ENCODE measurements around the gene GLIS2. TPM values are rescaled to one million over a fixed set of nuclear protein-coding genes. Genes with fewer than 3 reads are reported as not detected.

Gene GLIS2
- total RNA-seq, 1 experiment from 2014 or later, result 44.2 TPM

DNA sequence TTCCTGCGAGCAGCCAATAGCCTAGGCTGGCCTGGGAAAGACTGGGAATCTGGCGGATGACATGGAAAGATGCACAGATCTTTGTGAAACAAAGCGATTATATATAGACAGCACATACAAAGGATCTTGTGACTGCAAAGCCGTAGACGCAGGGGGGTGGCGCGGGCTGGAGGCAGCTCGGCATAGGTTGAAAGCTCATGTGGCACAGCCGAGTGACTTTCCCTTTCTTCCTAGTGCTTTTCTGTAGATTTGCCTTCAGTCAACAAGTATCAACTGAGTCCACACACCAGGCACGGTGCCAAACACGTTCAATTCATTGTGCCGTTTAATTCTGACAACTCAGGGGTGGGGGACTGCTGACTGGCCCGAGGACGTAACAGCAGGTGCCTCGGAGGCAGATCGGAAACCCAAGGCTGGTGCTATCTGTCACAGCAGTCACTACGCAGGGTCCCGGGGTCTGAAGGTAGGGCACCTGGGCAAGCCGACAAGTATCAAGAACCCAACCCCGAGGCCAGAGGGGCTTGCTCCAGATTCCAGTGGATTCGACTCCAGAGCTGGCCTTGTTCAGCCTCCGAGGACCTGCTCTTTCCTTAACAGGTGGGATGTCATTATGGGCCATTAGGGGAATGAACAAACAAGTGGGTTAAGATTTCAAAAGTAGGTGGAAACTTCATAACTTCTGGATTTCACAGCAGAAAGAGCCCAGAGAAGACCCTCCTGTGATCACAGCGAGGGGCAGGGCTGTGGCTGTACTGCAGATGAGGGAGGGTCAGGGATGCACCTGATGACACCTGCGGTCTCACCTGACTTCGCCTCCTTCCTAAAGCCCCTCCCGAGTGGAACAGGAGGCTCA lies 29.3 kb downstream of the GLIS2 start:
- H3F3A ChIP-seq (ENCODE audit: insufficient read depth, low read depth), result peaks cover 22% of the 10 kb centered on the region; the same call in 1 of the 2 replicates
- no peak overlapping the region for H3K27ac ChIP-seq
- no TSS peak for BruUV-seq (replicated peaks)
- no peaks in the 10 kb centered on the region for H3K27me3 ChIP-seq (ENCODE audit: insufficient read depth, low read depth)
- CTCF ChIA-PET, result no interaction called here
- no peaks in the 10 kb centered on the region for H3K9me2 ChIP-seq (ENCODE audit: insufficient read depth)
- H4K20me1 ChIP-seq (ENCODE audit: insufficient read depth), result peaks cover 65% of the 10 kb centered on the region
- TF ChIP-seq, protein P1, sequence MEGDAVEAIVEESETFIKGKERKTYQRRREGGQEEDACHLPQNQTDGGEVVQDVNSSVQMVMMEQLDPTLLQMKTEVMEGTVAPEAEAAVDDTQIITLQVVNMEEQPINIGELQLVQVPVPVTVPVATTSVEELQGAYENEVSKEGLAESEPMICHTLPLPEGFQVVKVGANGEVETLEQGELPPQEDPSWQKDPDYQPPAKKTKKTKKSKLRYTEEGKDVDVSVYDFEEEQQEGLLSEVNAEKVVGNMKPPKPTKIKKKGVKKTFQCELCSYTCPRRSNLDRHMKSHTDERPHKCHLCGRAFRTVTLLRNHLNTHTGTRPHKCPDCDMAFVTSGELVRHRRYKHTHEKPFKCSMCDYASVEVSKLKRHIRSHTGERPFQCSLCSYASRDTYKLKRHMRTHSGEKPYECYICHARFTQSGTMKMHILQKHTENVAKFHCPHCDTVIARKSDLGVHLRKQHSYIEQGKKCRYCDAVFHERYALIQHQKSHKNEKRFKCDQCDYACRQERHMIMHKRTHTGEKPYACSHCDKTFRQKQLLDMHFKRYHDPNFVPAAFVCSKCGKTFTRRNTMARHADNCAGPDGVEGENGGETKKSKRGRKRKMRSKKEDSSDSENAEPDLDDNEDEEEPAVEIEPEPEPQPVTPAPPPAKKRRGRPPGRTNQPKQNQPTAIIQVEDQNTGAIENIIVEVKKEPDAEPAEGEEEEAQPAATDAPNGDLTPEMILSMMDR (conservative IDR thresholded peaks at IDR 0.05), result no peak
- TF ChIP-seq EZH2 (IDR thresholded peaks at IDR 0.05; ENCODE audit: low read depth), result no peak
- H3K9me3 ChIP-seq (ENCODE audit: insufficient read depth, low read depth), result no peaks in the 10 kb centered on the region
- no peak overlapping the region for H2AFZ ChIP-seq
- peaks cover 8% of the 10 kb centered on the region for H3K4me1 ChIP-seq (replicated peaks; ENCODE audit: insufficient read depth)
- intact Hi-C loops (cut with micrococcal nuclease; ENCODE audit: unreplicated experiment), result no loop called here
- DNase-seq, result no peak
- H3K36me3 ChIP-seq (ENCODE audit: low read depth), result no peaks in the 10 kb centered on the region
- H3K4me3 ChIP-seq, result no peak overlapping the region
- peaks cover 68% of the 10 kb centered on the region for H3K79me2 ChIP-seq (ENCODE audit: low read depth)
- POLR2A ChIA-PET (ENCODE audit: unreplicated experiment), result no interaction called here
- H3K4me2 ChIP-seq, result no peak overlapping the region

DNA sequence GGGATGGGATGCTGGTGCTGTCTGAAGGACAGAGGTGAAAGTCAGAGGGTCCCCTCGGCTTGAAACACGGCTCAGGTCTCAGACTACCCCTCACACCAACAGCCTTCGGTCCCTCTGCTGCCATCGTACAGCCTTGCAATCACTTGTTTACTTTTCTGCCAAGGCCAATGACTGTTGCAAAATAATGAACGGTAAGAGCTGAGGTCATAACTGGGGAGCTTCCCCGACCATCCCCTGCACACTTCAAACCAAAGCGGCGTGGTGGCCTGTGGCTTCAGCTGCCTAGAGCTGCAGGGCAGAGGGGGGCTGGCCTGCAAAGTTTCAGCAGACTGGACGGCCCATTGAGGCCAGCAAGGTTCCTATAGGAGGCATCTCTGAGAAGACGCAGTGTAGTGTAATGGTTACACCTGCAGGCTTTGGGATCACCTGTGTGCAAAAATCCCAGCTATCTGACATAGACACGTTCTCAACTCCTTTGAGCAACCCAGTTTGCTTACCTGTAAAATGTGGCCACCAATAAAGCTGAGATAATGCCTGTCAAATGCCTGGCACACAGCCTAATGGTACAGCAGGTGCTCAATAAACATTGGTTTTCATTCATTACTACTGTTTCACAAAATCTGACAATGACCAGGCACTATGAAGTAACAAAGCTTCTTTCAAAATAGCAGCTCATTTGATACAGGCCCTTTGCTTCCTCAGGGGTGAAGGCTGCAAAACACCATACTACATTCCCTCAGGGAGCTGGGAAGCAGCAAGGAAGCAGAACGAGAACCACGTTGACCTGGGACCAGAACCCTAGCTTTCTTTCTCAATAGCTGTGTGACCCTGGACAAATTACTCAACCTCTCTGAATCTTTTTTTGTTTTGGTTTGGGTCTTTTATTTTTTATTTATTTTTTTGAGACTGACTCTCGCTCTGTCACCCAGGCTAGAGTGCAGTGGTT lies 30.2 kb downstream of the GLIS2 start:
- ChIA-PET CTCF (interaction anchor here (1.2 kb wide), 1 partner anchor 30 kb away, joined by 4 read pairs; the partner anchor contains the start of gene GLIS2), POLR2A (ENCODE audit: unreplicated experiment) (no interaction called here)
- TF ChIP-seq, protein P1 (conservative IDR thresholded peaks at IDR 0.05), result no peak
- no peak for TF ChIP-seq EZH2 (IDR thresholded peaks at IDR 0.05; ENCODE audit: low read depth)
- Histone ChIP-seq H3K36me3 (ENCODE audit: low read depth) (no peaks in the 10 kb centered on the region), H3K4me1 (replicated peaks; ENCODE audit: insufficient read depth) (peaks cover 9% of the 10 kb centered on the region), H3K27me3 (ENCODE audit: insufficient read depth, low read depth) (no peaks in the 10 kb centered on the region), H3K27ac (no peak overlapping the region), H3K9me3 (ENCODE audit: insufficient read depth, low read depth) (no peaks in the 10 kb centered on the region), H3K9me2 (ENCODE audit: insufficient read depth) (no peaks in the 10 kb centered on the region), H2AFZ (no peak overlapping the region), H4K20me1 (ENCODE audit: insufficient read depth) (peaks cover 65% of the 10 kb centered on the region), H3K79me2 (ENCODE audit: low read depth) (peaks cover 75% of the 10 kb centered on the region), H3K4me2 (no peak overlapping the region), H3K4me3 (no peak overlapping the region), H3F3A (ENCODE audit: insufficient read depth, low read depth) (peaks cover 22% of the 10 kb centered on the region; the same call in 1 of the 2 replicates)
- intact Hi-C loops (cut with micrococcal nuclease; ENCODE audit: unreplicated experiment), result no loop called here
- BruUV-seq (replicated peaks), result no TSS peak
- no peak for DNase-seq

DNA sequence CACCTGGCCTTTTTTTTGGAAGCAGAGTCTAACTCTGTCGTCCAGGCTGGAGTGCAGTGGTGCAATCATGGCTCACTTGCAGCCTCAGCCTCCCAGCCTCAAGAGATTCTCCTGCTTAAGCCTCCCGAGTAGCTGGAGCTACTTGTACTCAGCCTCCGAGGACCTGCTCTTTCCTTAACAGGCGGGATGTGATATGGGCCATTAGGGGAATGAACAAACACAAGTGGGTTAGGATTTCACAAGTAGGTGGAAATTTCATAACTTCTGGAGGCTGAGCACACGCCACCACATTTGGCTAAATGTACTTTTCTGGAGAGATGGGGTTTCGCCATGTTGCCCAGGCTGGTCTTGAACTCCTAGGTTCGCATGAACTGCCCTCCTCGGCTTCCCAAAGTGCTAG lies 31.1 kb downstream of the GLIS2 start:
- intact Hi-C loops (cut with micrococcal nuclease; ENCODE audit: unreplicated experiment), result no loop called here
- H3K9me2 ChIP-seq (ENCODE audit: insufficient read depth), result no peaks in the 10 kb centered on the region
- H3K4me3 ChIP-seq, result no peak overlapping the region
- H3K9me3 ChIP-seq (ENCODE audit: insufficient read depth, low read depth), result no peaks in the 10 kb centered on the region
- no peak overlapping the region for H3K4me2 ChIP-seq
- H3K36me3 ChIP-seq (ENCODE audit: low read depth), result no peaks in the 10 kb centered on the region
- no peak overlapping the region for H2AFZ ChIP-seq
- H3K27ac ChIP-seq, result no peak overlapping the region
- peaks cover 16% of the 10 kb centered on the region for H3K4me1 ChIP-seq (replicated peaks; ENCODE audit: insufficient read depth)
- TF ChIP-seq EZH2 (IDR thresholded peaks at IDR 0.05; ENCODE audit: low read depth), result no peak
- TF ChIP-seq, protein P1 (conservative IDR thresholded peaks at IDR 0.05), result no peak
- no peak for DNase-seq
- no TSS peak for BruUV-seq (replicated peaks)
- H3K79me2 ChIP-seq (ENCODE audit: low read depth), result peaks cover 75% of the 10 kb centered on the region
- H3F3A ChIP-seq (ENCODE audit: insufficient read depth, low read depth), result peaks cover 29% of the 10 kb centered on the region; the same call in 1 of the 2 replicates
- H3K27me3 ChIP-seq (ENCODE audit: insufficient read depth, low read depth), result no peaks in the 10 kb centered on the region
- POLR2A ChIA-PET (ENCODE audit: unreplicated experiment), result no interaction called here
- H4K20me1 ChIP-seq (ENCODE audit: insufficient read depth), result peaks cover 62% of the 10 kb centered on the region
- CTCF ChIA-PET, result interaction anchor here (0.6 to 1.2 kb wide), 2 partner anchors 31 to 704 kb away, joined by 4 to 5 read pairs; partner anchors contain the start of gene GLIS2

All from PC-9 (cell line).